B cell (primary cell): Measurements from ENCODE around the gene PTPRU.

Experiments
- CTCF ChIP-seq: fragments of 200-600 bp; IDR thresholded peaks from one replicate; pipeline ENCODE4 v1.8.0; 2022; ENCODE audit warnings: antibody characterized with exemption, mild to moderate bottlenecking
- EZH2 ChIP-seq: IDR thresholded peaks from 2 replicates; pipeline ENCODE4 v1.6.1; 2012; ENCODE audit warnings: borderline replicate concordance, low read depth, mild to moderate bottlenecking, moderate library complexity, low read length; ENCODE audit not compliant: insufficient read depth, poor library complexity, severe bottlenecking

GRCh38 chr1:29284286-29284960, 48.1 kb downstream of the PTPRU start:
- no peak for TF ChIP-seq CTCF
- TF ChIP-seq EZH2, result no peak
